Measurements from ENCODE around the gene CCL26.
A peak's percentile ranks its signal among the peaks of the same experiment; 100 is the strongest.

Gene CCL26

GRCh38 chr7:75743455-75743859, 28.6 kb downstream of the CCL26 start:
- H3K4me3 ChIP-seq (ENCODE audit: low read depth, low read length) = no peak overlapping the region
- no peak for TF ChIP-seq CTCF (IDR thresholded peaks at IDR 0.05; ENCODE audit: control insufficient read depth, extremely low read depth, insufficient read depth)
- DNase-seq (ENCODE audit: low read depth) = no peak

GRCh38 chr7:75740846-75741497, 31.0 kb downstream of the CCL26 start:
- TF ChIP-seq CTCF (IDR thresholded peaks at IDR 0.05; ENCODE audit: control insufficient read depth, extremely low read depth, insufficient read depth) = no peak
- H3K4me3 ChIP-seq (ENCODE audit: low read depth, low read length) = no peak overlapping the region
- DNase-seq (ENCODE audit: low read depth) = no peak

GRCh38 chr7:75739796-75740672, 32.0 kb downstream of the CCL26 start:
- no peak for DNase-seq (ENCODE audit: low read depth)
- peak overlapping the region; percentile 54 for H3K4me3 ChIP-seq (ENCODE audit: low read depth, low read length)
- no peak for TF ChIP-seq CTCF (IDR thresholded peaks at IDR 0.05; ENCODE audit: control insufficient read depth, extremely low read depth, insufficient read depth)

DNA sequence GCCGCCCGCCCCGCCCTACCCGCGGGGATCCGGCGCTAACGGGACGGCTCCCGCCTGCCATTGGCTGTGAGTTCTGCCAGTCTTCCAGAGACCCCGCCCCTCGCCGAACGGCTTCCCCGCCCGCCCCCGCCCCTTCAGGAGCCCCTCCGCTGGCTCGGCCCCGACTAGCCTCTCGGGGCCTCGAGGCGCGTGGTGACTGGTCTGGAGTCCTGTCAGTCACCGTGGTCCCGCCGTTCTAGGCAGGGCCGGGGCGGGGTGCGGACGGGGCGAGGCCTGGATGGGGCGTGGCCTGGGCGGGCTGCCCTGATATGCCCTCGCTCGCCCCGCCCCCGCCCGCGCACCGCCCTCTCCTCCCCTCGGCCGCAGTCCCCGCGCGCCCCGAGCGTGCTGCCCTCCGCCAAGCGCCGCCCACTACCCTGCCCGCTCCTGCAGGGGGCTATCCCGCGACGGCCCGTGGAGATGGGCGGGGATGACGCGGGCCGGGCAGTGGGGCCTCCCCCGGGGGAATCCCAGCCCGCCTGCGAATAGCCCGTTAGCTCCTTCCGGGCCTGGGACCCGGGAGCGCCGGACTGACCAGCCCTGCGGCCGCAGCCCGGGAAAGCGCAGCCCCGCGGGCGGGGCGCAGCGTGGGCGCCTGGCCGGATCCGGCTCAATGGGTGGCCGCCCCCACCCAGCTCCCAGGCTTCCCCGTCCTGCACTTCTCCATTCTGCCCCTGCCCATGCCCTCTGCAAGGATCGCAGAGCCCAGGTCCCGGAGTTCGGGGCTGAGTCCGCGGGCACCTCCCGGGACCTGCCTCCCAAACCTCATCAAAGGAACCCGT, 32.8 kb downstream of the CCL26 start:
- no peak for TF ChIP-seq CTCF (IDR thresholded peaks at IDR 0.05; ENCODE audit: control insufficient read depth, extremely low read depth, insufficient read depth)
- peak overlapping the region; percentile 79 for H3K4me3 ChIP-seq (ENCODE audit: low read depth, low read length)
- peak; percentile 85 for DNase-seq (ENCODE audit: low read depth)

DNA sequence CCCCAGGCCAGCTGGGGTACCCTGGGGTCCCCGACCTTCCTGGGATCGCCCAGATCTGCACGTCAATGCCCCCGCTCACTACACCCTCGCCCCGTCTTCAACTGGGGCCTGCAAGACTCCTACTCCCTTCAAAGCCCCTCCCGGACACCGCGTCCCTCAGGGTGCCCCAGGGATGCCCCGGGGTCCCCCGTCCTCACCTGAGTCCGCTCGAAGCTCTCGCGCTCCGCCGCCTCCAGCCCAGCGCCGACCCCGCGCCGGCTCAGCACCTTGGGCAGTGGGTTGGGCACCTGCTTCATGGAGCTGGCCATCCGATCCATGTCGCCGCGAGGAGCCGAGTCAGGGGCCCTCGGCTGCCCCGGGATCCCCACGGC, 33.4 kb downstream of the CCL26 start, which contains the start of gene HIP1:
TSS of gene HIP1 (minus strand) at position 338 of the 371 bp plus-strand sequence. CDS start at position 317, 21 bp downstream.
- TF ChIP-seq CTCF (IDR thresholded peaks at IDR 0.05; ENCODE audit: control insufficient read depth, extremely low read depth, insufficient read depth) = no peak
- DNase-seq (ENCODE audit: low read depth) = no peak
- H3K4me3 ChIP-seq (ENCODE audit: low read depth, low read length) = peak within 1 kb of the TSS; percentile 79

DNA sequence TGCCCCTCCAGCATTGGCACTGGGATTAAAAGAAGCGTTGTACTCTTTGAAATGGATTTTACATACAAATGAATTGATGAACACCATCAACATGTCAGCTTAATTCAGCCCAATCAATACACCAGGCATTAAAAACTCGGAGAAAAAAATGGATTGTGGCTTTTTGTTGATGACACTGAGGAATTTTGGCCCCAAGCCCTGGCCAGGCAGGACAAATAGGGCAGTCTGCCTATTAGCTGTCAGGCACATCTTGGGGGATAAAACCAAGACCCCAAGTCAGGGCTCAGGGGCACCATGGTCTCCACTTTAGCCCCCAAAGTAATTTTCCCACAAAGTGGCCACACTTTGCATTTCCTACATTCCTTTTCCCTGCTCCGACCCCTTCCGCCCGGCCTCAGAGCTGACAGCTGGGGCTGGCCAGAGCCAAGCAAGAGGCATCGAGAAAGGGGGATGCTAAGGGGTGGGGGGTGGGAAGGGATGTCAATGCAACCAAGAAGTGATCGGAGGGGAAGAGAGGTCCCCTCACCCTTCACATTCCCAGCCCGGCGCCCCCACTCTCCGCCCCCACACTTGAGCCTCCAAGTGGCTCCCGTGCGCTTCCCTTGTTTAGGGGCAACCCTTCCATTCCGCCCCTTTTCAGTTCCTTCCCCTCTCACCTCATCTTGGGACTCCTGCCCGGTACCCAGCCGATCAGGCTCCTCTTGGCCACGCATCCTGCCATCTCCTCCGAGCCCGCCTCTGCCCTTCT, 34.0 kb downstream of the CCL26 start:
- no peak for TF ChIP-seq CTCF (IDR thresholded peaks at IDR 0.05; ENCODE audit: control insufficient read depth, extremely low read depth, insufficient read depth)
- peak overlapping the region; percentile 79 for H3K4me3 ChIP-seq (ENCODE audit: low read depth, low read length)
- no peak for DNase-seq (ENCODE audit: low read depth)

Data from LNCaP clone FGC (cell line).